Choroid plexus epithelial cell (primary cell): ENCODE results near the gene ABHD14A.

Source experiments
- DNase-seq: peaks from one replicate; pipeline ENCODE4 v3.0.0-alpha.2; 2010; ENCODE audit warnings: low read depth
- H3K4me3 ChIP-seq: 2 replicates; pipeline ENCODE4 v1.5.1; 2011; ENCODE audit warnings: low read depth, mild to moderate bottlenecking, control low read depth, low read length, moderate library complexity
- CTCF ChIP-seq: conservative IDR thresholded peaks from 2 replicates; pipeline ENCODE4 v1.5.1; 2011; ENCODE audit warnings: low read depth, mild to moderate bottlenecking, control low read depth, inconsistent platforms, low read length, moderate library complexity

Gene ABHD14A

GRCh38 chr3:51942603-51943450 is 32.0 kb upstream of the ABHD14A start:
- H3K4me3 ChIP-seq: peak overlapping the region; percentile 63
- no peak for TF ChIP-seq CTCF
- peak; percentile 41 for DNase-seq

DNA sequence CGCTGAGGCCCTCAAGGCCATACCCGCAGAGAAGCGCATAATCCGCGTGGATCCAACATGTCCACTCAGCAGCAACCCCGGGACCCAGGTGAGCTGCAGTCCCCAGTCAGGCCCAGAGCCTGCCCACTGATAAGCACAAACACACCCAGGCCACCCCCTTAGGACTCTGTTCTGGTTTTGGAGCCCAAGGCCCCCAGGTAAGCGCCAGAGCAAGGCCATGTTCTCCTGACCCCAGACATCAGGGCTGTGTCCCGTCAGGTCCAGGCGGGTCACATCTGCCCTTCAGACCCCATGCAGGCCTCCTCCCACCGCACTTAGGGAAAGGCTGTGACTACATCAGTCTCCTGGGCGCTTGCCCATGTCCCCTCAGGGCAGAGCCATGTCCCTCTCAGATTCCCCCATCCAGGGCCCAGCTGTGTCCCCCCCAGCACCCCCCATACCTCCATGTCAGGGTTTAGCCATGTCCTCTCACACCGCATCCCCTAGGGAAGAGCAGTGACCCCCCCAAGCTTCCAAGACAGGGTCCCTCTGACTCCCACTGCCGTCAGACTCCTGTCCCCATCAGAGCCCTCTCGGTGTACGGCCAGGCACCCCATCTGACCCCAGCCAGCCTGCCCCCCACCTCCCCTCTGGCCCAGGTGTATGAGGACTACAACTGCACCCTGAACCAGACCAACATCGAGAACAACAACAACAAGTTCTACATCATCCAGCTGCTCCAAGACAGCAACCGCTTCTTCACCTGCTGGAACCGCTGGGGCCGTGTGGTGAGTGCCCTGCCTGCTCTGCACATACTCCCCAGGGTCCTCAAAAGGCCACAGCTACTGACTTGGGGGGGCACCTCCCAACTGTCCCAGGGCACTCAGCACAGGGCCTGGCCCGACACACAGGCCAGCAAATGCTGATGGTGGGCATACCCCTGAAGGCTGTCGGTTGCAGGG is 31.1 kb upstream of the ABHD14A start:
- no peak overlapping the region for H3K4me3 ChIP-seq

GRCh38 chr3:51944451-51945021 is 30.3 kb upstream of the ABHD14A start:
- no peak for TF ChIP-seq CTCF
- no peak for DNase-seq
- H3K4me3 ChIP-seq: no peak overlapping the region

More for the DNA sequence above, 31.1 kb upstream of the ABHD14A start:
- no peak for TF ChIP-seq CTCF
- DNase-seq: no peak

- DNase-seq: no peak
- H3K4me3 ChIP-seq: no peak overlapping the region
- TF ChIP-seq CTCF: no peak
Measured at GRCh38 chr3:51945031-51945840, 29.6 kb upstream of the ABHD14A start.

- H3K4me3 ChIP-seq: no peak overlapping the region
- DNase-seq: no peak
- TF ChIP-seq CTCF: no peak
Measured at GRCh38 chr3:51945926-51946705, 28.7 kb upstream of the ABHD14A start.
